Fibroblast of peridontal ligament (primary cell): ENCODE results near the gene UNC79.

Experiments
- DNase-seq: peaks from one replicate; pipeline ENCODE4 v3.0.0-alpha.2; 2010; ENCODE audit errors: extremely low read depth

UNC79 gene

GRCh38 chr14:93727917-93728650 is 297.3 kb downstream of the UNC79 start:
- no peak for DNase-seq

GRCh38 chr14:93728651-93729016 is 297.9 kb downstream of the UNC79 start:
- DNase-seq = no peak

GRCh38 chr14:93729993-93730392 is 299.3 kb downstream of the UNC79 start:
- no peak for DNase-seq

GRCh38 chr14:93731753-93732152 is 301.0 kb downstream of the UNC79 start:
- DNase-seq = no peak

GRCh38 chr14:93732524-93732923 is 301.8 kb downstream of the UNC79 start:
- DNase-seq = no peak

GRCh38 chr14:93733231-93733630 is 302.5 kb downstream of the UNC79 start:
- DNase-seq = no peak

- no peak for DNase-seq
Observed at GRCh38 chr14:93733631-93734030, 302.9 kb downstream of the UNC79 start.

GRCh38 chr14:93734086-93734822 is 303.5 kb downstream of the UNC79 start:
- DNase-seq = no peak

GRCh38 chr14:93735206-93735605 is 304.5 kb downstream of the UNC79 start:
- DNase-seq = no peak

GRCh38 chr14:93736378-93737014 is 305.8 kb downstream of the UNC79 start:
- DNase-seq = no peak

- no peak for DNase-seq
Observed at GRCh38 chr14:93737634-93738033, 306.9 kb downstream of the UNC79 start.

- no peak for DNase-seq
Observed at GRCh38 chr14:93741556-93742230, 311.0 kb downstream of the UNC79 start.

GRCh38 chr14:93742761-93743160 is 312.0 kb downstream of the UNC79 start:
- DNase-seq = no peak

GRCh38 chr14:93743270-93744060 is 312.7 kb downstream of the UNC79 start:
- no peak for DNase-seq

GRCh38 chr14:93744176-93744575 is 313.4 kb downstream of the UNC79 start:
- no peak for DNase-seq

- DNase-seq = no peak
Observed at GRCh38 chr14:93744876-93745275, 314.1 kb downstream of the UNC79 start.

- DNase-seq = no peak
Observed at GRCh38 chr14:93745603-93746273, 315.0 kb downstream of the UNC79 start.

- DNase-seq = no peak
Observed at GRCh38 chr14:93747102-93747501, 316.4 kb downstream of the UNC79 start.

GRCh38 chr14:93747560-93747959 is 316.8 kb downstream of the UNC79 start:
- DNase-seq = no peak

- DNase-seq = no peak
Observed at GRCh38 chr14:93748208-93749075, 317.7 kb downstream of the UNC79 start.
